Tibial nerve (tissue), 4 donors: ENCODE measurements around the gene INO80E.

Experiments used
- EP300 ChIP-seq, 2 donors: sonication (generic); formaldehyde crosslinking; IDR thresholded peaks; one replicate each; pipeline ENCODE4 v1.6.1; 2017; ENCODE audit warnings: antibody characterized with exemption in 2 of 2, mild to moderate bottlenecking in 1 of 2
- POLR2A ChIP-seq, 2 donors: fragments of 450-650 bp; IDR thresholded peaks; one replicate each; pipeline ENCODE4 v1.6.1; 2017; ENCODE audit warnings: antibody characterized with exemption in 2 of 2, mild to moderate bottlenecking in 2 of 2, moderate library complexity in 2 of 2
- TF ChIP-seq, protein P1 (sequence below), 5 experiments: fragments of 200-600 bp in 3 of 5; fragments of 450-650 bp in 2 of 5; sonication (generic) in 3 of 5; IDR thresholded peaks; one replicate each; pipeline ENCODE4 v1.5.1; 2016 to 2019; ENCODE audit warnings: antibody characterized with exemption in 5 of 5, mild to moderate bottlenecking in 3 of 5, moderate library complexity in 2 of 5

DNA sequence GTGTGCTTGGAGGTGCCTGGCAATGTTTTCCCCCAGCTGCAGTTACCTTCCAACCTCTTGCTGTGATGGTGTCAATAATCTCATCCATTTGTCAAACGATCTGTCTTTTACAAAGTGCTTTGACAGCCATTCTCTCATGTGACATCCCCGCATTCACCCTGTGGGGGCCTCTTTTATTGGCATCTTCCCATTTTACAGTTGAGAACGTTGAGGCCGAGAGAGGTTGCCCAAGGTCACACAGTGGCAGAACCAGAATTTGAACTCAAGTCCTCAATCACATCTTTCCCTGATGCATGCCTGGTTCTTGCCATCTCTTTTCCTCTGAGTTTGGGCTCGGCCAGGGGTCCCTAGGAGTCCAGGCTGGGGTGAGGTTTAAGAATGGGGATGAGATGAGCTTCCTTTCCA is 20.9 kb upstream of the INO80E start:
- TF ChIP-seq, protein P1, sequence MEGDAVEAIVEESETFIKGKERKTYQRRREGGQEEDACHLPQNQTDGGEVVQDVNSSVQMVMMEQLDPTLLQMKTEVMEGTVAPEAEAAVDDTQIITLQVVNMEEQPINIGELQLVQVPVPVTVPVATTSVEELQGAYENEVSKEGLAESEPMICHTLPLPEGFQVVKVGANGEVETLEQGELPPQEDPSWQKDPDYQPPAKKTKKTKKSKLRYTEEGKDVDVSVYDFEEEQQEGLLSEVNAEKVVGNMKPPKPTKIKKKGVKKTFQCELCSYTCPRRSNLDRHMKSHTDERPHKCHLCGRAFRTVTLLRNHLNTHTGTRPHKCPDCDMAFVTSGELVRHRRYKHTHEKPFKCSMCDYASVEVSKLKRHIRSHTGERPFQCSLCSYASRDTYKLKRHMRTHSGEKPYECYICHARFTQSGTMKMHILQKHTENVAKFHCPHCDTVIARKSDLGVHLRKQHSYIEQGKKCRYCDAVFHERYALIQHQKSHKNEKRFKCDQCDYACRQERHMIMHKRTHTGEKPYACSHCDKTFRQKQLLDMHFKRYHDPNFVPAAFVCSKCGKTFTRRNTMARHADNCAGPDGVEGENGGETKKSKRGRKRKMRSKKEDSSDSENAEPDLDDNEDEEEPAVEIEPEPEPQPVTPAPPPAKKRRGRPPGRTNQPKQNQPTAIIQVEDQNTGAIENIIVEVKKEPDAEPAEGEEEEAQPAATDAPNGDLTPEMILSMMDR (IDR thresholded peaks at IDR 0.05), result no peak
- TF ChIP-seq POLR2A (IDR thresholded peaks at IDR 0.05) (no peak), EP300 (IDR thresholded peaks at IDR 0.05) (no peak)
